Fibroblast of villous mesenchyme (primary cell): ENCODE measurements around the gene PAQR8. TPM values are rescaled to one million over a fixed set of nuclear protein-coding genes. Genes with fewer than 3 reads are reported as not detected.

ENCODE experiments used
- DNase-seq: peaks from one replicate; pipeline ENCODE4 v3.0.0-alpha.2; 2010; ENCODE audit warnings: low read depth
- H3K4me3 ChIP-seq: 2 replicates; pipeline ENCODE4 v1.5.1; 2011; ENCODE audit warnings: low read depth, mild to moderate bottlenecking, low read length
- total RNA-seq: library from RNA; depleted of rRNA; stranded (reverse); fragments of >200 nt; gene quantifications from 2 replicates; pipeline ENCODE4 v1.2.3, GENCODE V29; 2012
- TF ChIP-seq, protein P1 (sequence below): IDR thresholded peaks from 2 replicates; pipeline ENCODE4 v1.5.1; 2012; ENCODE audit warnings: low read depth, mild to moderate bottlenecking, low read length; ENCODE audit not compliant: insufficient read depth

The PAQR8 gene
- total RNA-seq, 1 donor, result 4.7 TPM

DNA sequence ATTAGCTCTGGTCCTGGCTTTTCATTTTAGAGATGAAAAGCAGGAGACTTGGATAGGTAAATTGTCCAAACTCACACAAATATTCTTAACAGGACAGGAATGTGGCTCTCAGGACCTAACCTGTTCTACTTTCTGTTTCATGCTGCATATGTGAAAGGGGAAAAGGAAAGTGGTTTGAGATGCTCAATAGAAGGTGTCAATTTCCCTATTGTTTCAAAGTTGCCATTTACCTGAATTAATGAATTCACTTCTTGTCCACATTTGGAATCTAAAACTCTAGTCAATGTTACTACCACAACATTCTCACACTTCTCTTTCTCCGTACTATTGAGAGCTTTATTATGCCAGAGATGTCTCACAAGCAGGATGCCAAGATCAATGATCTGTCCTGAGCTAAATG, 53.4 kb downstream of the PAQR8 start:
- H3K4me3 ChIP-seq, result no peak overlapping the region
- no peak for DNase-seq
- TF ChIP-seq, protein P1, sequence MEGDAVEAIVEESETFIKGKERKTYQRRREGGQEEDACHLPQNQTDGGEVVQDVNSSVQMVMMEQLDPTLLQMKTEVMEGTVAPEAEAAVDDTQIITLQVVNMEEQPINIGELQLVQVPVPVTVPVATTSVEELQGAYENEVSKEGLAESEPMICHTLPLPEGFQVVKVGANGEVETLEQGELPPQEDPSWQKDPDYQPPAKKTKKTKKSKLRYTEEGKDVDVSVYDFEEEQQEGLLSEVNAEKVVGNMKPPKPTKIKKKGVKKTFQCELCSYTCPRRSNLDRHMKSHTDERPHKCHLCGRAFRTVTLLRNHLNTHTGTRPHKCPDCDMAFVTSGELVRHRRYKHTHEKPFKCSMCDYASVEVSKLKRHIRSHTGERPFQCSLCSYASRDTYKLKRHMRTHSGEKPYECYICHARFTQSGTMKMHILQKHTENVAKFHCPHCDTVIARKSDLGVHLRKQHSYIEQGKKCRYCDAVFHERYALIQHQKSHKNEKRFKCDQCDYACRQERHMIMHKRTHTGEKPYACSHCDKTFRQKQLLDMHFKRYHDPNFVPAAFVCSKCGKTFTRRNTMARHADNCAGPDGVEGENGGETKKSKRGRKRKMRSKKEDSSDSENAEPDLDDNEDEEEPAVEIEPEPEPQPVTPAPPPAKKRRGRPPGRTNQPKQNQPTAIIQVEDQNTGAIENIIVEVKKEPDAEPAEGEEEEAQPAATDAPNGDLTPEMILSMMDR, result no peak

DNA sequence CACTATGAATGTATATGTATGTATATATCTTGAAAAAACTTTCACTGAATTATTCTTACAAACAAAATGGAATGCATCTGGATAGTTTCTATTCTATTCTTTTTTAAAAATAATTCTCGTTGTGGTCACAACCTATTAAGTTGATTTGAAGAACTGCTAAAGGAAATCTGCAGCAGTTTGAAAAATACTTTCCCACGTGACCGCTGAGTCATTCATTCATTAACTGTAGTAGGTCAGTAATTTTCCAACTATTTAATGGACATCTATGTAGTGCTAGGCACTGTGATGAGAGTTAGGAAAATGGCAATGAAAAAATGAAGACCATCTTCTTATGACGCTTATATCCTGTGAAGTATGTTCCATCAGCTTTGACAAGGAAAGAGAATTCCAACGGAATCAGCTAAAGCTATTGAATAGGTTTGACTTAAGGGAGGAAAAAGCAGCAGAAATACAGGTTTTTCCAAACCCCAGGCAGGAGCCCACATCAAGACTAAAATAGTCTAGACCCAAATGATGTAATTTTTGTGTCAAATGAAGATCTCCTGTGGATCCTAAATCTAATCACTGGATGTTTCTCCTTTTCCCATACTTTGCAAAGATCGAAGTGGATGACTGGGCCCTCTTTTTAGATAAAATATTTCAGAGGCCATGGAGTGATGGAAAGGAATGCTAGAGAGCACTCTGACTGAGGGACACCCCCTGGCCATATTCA, 54.1 kb downstream of the PAQR8 start:
- TF ChIP-seq, protein P1, result no peak
- DNase-seq, result peak; percentile 73
- no peak overlapping the region for H3K4me3 ChIP-seq

DNA sequence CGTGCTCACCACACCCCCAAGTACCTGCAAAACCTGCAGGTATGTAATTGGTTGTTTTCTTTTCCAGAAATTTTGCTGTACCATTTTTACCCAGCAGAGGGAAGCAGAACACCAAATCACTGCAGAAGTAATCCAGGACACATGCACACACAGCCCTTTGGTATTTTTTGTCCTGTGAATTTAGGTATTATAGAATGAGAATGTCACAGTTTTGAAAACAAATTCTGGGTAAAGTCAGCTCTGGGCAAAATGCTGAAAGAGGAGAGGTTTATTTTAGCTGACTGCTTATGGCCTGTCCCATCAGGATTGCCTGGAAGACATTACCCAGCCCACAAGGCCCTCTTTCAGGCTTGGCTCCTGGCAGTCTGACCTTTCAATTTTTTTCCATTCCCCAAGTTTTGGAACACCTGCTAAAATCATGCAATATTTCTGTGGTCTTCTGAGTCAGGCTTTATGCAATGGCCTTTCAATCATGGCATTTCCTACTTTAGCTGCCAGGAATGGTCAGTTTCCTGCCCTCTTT, 54.7 kb downstream of the PAQR8 start:
- H3K4me3 ChIP-seq, result no peak overlapping the region
- DNase-seq, result peak; percentile 72
- TF ChIP-seq, protein P1, result peak; percentile 80

DNA sequence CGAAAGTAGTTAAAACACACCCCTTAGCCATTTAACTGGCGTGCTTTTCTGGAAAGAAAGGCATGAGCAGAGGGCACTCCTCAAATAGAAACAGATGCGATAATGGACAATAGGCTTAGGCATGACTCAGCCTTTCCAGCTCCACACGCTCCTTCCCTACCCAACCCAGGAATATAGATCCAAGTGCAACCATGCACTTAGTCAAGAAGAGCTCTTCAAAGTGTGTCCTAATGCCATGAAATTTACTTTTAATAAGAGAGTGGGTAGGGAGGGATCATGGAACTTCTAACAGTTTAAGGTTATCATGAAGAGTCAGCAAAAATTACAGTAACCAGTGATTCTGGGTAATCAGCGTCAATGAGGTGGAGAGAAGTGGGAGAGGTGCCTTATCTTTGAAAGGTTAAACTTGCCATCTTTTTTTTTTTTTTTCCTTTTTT, 55.7 kb downstream of the PAQR8 start:
- TF ChIP-seq, protein P1, result no peak
- H3K4me3 ChIP-seq, result no peak overlapping the region
- DNase-seq, result peak; percentile 64

DNA sequence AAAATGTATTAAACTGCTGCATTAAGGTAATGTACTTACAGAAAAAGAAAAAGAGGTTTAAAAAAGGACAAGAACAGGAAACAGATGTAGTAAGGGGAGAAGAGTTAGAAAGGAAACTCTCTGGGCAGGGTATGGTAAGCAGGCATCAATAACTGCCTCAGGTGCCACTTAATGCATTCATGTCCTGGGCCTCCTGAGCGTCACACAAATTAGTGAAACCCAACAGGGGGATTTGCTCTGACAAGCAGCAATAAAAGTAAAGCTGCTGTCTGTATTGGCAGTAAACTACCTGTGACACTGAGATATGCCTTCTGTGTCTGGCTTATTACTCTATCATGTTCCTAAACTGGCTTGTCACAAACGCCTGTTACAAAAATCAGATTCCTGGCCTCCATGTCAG, 56.7 kb downstream of the PAQR8 start:
- DNase-seq, result no peak
- H3K4me3 ChIP-seq, result no peak overlapping the region
- TF ChIP-seq, protein P1, result no peak

DNA sequence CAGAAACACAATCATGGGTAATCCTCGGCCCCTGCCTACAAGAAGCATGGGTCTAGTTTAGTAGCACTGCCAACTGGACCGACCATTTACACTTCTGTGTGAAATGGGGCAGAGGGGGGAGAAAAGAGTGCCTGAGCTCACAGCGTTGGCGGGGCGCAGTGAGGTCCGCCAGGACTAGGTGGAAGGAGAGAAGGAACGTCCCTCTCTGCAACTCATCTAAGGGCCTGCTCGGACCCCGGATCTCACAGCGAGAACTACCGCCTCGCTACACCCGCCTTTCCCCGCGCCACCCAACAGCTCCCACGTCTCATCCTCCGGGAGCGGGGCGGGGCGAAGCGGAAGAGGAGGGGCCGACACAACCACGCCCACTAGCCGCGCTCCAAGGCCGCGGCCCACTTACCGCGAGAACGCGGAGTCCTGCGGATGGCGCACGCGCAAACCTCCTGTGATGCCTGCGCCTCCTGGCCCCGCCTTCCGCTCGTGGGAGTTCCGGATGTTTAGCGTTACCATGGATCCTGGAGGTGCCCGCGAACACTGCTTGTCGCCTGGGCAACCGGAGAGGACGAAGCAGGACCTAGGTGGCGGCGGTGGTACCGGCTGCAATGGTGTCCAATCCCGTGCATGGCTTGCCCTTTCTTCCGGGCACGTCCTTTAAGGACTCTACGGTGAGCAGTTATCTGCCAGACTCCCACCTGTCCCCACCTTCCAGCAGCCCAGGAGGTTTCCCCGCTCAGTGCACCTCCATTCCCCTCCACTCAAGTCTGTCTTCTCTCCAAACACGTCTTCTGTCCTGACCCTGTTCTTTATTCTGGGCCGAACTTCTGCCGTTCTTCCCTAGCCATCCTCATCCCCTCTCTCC, 58.1 kb downstream of the PAQR8 start, which contains the start of gene EFHC1:
Gene EFHC1, plus strand, starts transcription at position 534 of the 859 bp plus-strand sequence. Its CDS starts 69 bp downstream, at position 603.
- peak within 1 kb of the TSS; percentile 94 for H3K4me3 ChIP-seq
- peak; percentile 97 for DNase-seq
- TF ChIP-seq, protein P1, result no peak
